T-cell (primary cell): ENCODE results near the gene DDRGK1. TPM values are rescaled to one million over a fixed set of nuclear protein-coding genes. Genes with fewer than 3 reads are reported as not detected.

ENCODE experiments used
- ATAC-seq, 4 experiments: fragments of 200-7000 bp in 3 of 4; fragments of 150-1000 bp in 1 of 4; cut with Tn5 transposase; replicated peaks in 1 of 4; 1 replicate in 3 of 4; 2 replicates in 1 of 4; pipeline ENCODE4 v1.10.0; 2021; ENCODE audit warnings: moderate library complexity in 3 of 4, mild to moderate bottlenecking in 2 of 4, moderate number of reproducible peaks in 1 of 4
- CTCF ChIA-PET, 2 donors: fragments of 300-600 bp; sonication (Branson Sonifier 250); formaldehyde crosslinking; loops; one replicate each; lab custom pipeline; 2022; ENCODE audit warnings: antibody characterized with exemption in 2 of 2; lab: Charles Lee
- POLR2A ChIA-PET, 2 donors: fragments of 300-600 bp; sonication (Branson Sonifier 250); formaldehyde crosslinking; loops; one replicate each; lab custom pipeline; 2022; ENCODE audit warnings: antibody characterized with exemption in 2 of 2; lab: Charles Lee
- DNase-seq, 35 experiments: peaks; one replicate each; pipeline versions ENCODE4 v3.0.0 to v3.0.0-alpha.2; 2013 to 2023
- H3K27ac ChIP-seq: one replicate; pipeline ENCODE4 v1.5.1; 2013; ENCODE audit warnings: low read length
- H3K27me3 ChIP-seq, 2 experiments: replicated peaks in 1 of 2; 1 replicate in 1 of 2; 2 replicates in 1 of 2; pipeline versions ENCODE4 v1.6.1 to v1.7.0; 2013; ENCODE audit warnings: low read length in 1 of 2, mixed read lengths in 1 of 2; ENCODE audit not compliant: control insufficient read depth in 2 of 2, insufficient read depth in 2 of 2; ENCODE audit errors: extremely low read depth in 1 of 2
- H3K36me3 ChIP-seq, 2 donors: 1 replicate in 1 of 2; 2 replicates in 1 of 2; pipeline versions ENCODE4 v1.6.1 to v1.7.0; 2013; ENCODE audit warnings: low read length in 1 of 2; ENCODE audit not compliant: control insufficient read depth in 2 of 2, insufficient read depth in 1 of 2; ENCODE audit errors: extremely low read depth in 1 of 2
- H3K4me1 ChIP-seq, 2 experiments: 1 replicate in 1 of 2; 2 replicates in 1 of 2; pipeline versions ENCODE4 v1.6.1 to v1.7.0; 2013; ENCODE audit warnings: low read length in 2 of 2, mixed read lengths in 1 of 2; ENCODE audit not compliant: insufficient read depth in 2 of 2, control insufficient read depth in 1 of 2; ENCODE audit errors: extremely low read depth in 1 of 2
- H3K4me3 ChIP-seq, 2 donors: 1 replicate in 1 of 2; 2 replicates in 1 of 2; pipeline versions ENCODE4 v1.5.1 to v1.7.0; 2013; ENCODE audit warnings: mild to moderate bottlenecking in 2 of 2, low read length in 1 of 2, moderate library complexity in 1 of 2; ENCODE audit not compliant: control insufficient read depth in 1 of 2; ENCODE audit errors: extremely low read depth in 1 of 2
- H3K9me3 ChIP-seq: 2 replicates; pipeline ENCODE4 v1.7.0; 2013
- H3K27ac Mint-ChIP-seq, 2 donors: one replicate each; pipeline ENCODE4 v1.8.0; 2020 to 2021; ENCODE audit warnings: mild to moderate bottlenecking in 2 of 2, mixed read lengths in 2 of 2
- H3K27me3 Mint-ChIP-seq, 2 donors: one replicate each; pipeline ENCODE4 v1.8.0; 2021 to 2022; ENCODE audit warnings: mixed read lengths in 2 of 2
- H3K36me3 Mint-ChIP-seq: one replicate; pipeline ENCODE4 v1.8.0; 2021; ENCODE audit warnings: mixed read lengths
- H3K4me1 Mint-ChIP-seq, 3 donors: one replicate each; pipeline ENCODE4 v1.8.0; 2020 to 2022; ENCODE audit warnings: mixed read lengths in 3 of 3, mild to moderate bottlenecking in 1 of 3
- H3K4me3 Mint-ChIP-seq, 3 donors: one replicate each; pipeline ENCODE4 v1.8.0; 2020 to 2022; ENCODE audit warnings: mild to moderate bottlenecking in 3 of 3, mixed read lengths in 3 of 3, moderate library complexity in 3 of 3
- H3K9me3 Mint-ChIP-seq, 3 donors: one replicate each; pipeline ENCODE4 v1.8.0; 2020 to 2022; ENCODE audit warnings: mixed read lengths in 3 of 3
- WGBS: methylation state at CpG from one replicate; pipeline ENCODE4 v1.1.5; 2013; ENCODE audit warnings: missing lambda C conversion rate; ENCODE audit not compliant: insufficient coverage; 5-methylcytosine and 5-hydroxymethylcytosine counted together
- total RNA-seq, 35 experiments: library from RNA in 6 of 35; stranded (reverse) in 6 of 35; fragments of 120-200 nt in 1 of 35; gene quantifications; one replicate each; pipeline versions ENCODE4 v1.2.1 to v1.2.4 and lab custom pipeline; 2013 to 2026

DDRGK1 gene
- total RNA-seq, 5 donors from 2014 or later (not counting 1 experiment from before 2014, with no cell fraction given), result 44.6 to 76.3 (median 68.2) TPM

DNA sequence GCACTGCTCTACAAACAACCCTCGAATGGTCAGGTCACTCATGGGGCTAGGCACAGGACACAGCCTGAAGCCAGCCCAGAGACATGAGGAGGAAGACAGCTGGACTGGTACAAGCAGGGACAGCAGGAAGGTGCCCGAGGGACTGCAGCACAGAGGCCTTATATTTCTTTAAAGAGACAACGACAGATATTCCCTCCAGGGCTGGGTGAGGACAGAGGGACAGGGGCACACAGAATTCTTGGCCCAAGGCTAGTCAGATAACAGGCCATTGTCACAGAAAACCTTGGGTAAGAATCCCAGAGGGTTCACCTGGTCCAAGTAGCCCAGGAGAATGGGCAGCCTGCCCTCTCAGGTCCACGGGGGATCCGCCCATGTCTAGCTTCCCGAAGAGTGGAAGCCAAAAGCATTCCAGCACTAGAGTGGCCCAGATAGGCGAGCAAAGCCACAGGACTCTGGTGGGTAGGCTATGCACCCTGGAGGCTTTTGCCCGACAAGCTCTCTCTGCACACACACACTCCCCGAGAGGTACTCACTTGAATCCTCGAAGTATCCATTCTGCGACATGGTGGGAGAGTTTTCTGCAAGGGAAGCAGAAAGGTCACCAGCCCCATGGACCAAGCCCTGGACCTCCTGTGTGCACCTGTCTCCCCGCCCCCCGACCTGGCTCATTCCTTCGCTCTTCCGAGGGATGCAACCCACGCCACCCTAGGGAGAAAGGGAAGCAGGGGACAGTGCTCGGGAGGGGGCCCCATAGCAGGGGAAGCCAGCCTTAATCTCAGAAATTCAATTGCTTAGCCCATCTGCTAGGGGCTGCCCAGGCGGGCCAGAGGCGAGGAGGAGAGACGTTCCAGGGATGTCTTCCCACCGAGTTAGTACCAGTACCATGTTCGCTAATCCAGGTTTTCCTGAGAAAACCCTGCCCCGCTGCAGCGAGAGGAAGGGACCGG, 32.8 kb upstream of the DDRGK1 start:
- DNase-seq, result no peak
- H3K27me3 ChIP-seq, result peaks cover 3 to 74% of the 10 kb centered on the region in 2 experiments
- POLR2A ChIA-PET, result interaction anchor here in 1 of 2 donors (0.5 kb wide), 1 partner anchor 1424 kb away, joined by 7 read pairs; no protein-coding TSS in a partner anchor

DNA sequence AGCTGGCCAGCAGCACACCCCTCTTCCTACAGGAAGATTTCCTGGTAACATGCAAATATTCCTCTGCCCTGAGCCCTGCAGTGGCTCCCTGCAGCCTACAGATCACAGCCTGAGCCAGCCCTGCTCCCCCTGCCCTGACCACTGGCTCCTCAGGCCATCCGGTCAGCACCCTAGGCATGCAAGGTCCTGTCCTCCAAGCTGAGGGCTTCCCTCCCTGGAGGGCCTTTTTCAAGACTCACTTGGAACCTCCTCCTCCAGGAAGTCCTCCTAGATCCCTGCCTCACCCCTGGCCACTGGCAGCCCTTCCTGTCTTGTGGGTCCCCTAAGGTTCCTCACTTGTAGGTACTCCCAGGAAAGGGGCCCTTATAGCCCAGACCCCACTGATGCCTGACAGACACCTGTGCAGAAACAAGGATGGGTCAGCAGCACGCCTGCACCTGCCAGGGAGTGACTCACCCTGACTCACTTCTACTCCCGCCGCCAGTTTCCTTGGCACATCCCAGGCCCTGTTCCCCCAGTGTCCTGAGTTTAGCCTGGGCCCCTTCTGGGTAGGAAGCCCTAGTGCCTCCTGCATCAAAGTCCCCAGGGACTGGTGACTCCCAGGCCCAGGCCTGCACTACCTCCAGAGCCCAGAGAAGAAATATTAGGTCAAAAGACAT, 31.3 kb upstream of the DDRGK1 start:
- Mint-ChIP-seq H3K27me3 (peaks cover 28 to 33% of the 10 kb centered on the region in 2 donors), H3K27ac (no peak overlapping the region), H3K9me3 (no peaks in the 10 kb centered on the region), H3K4me1 (peaks cover 7 to 12% (median 9%) of the 10 kb centered on the region in 3 donors), H3K36me3 (no peaks in the 10 kb centered on the region), H3K4me3 (peak overlapping the region in 2 of 3 donors; percentile 28 to 50)
- Histone ChIP-seq H3K27me3 (peaks cover 3 to 68% of the 10 kb centered on the region in 2 experiments), H3K36me3 (no peaks in the 10 kb centered on the region), H3K4me3 (no peak overlapping the region), H3K27ac (no peak overlapping the region), H3K9me3 (no peaks in the 10 kb centered on the region), H3K4me1 (peaks cover 0 to 25% of the 10 kb centered on the region in 2 experiments)
- ATAC-seq, result no peak
- WGBS, result 79% methylated on average over 4 of the region's 4 CpGs
- ChIA-PET POLR2A (no interaction called here), CTCF (no interaction called here)
- no peak for DNase-seq

More for the DNA sequence above, 32.8 kb upstream of the DDRGK1 start:
- 83% methylated on average over 16 of the region's 25 CpGs for WGBS
- Histone ChIP-seq H3K9me3 (no peaks in the 10 kb centered on the region), H3K4me3 (peak overlapping the region in 1 of 2 donors; percentile 73), H3K4me1 (peaks cover 0 to 25% of the 10 kb centered on the region in 2 experiments), H3K36me3 (no peaks in the 10 kb centered on the region), H3K27ac (no peak overlapping the region)
- Mint-ChIP-seq H3K4me3 (peak overlapping the region; percentile 70 to 81 (median 75)), H3K4me1 (peaks cover 7 to 13% (median 12%) of the 10 kb centered on the region in 3 donors), H3K27me3 (peaks cover 34 to 40% of the 10 kb centered on the region in 2 donors), H3K27ac (no peak overlapping the region), H3K36me3 (no peaks in the 10 kb centered on the region), H3K9me3 (no peaks in the 10 kb centered on the region)
- CTCF ChIA-PET, result no interaction called here
- no peak for ATAC-seq

DNA sequence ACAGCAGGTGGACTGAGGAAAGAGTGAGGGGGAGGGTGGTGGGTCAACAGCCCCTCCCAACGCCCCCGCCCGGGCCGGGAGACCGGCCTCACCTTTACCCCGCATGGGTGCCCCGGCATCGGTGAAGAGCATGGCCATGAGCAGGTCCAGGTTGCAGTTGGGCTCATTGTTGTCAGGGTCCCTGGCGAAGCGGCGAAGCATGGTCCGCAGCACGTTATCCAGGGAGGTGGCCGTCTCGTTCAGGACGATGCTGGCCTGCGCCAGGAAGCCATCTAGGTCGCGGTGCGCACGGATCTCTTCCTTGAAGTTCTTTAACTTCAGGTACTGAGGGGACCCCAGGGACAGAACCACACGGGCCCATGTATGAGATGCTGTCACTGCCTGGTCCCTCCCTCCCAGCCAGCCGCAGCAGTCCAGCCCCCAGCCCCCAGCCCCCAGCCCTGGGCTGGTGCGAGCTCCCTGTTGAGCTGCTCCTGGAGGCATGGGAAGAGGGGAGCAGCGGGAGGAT, 29.6 kb upstream of the DDRGK1 start:
- peaks cover 0 to 15% of the 10 kb centered on the region in 2 experiments for H3K4me1 ChIP-seq
- no peak for DNase-seq
- H3K27me3 Mint-ChIP-seq, result peaks cover 18 to 24% of the 10 kb centered on the region in 2 donors
- no peak overlapping the region for H3K27ac ChIP-seq
- no peak for ATAC-seq
- H3K36me3 Mint-ChIP-seq, result no peaks in the 10 kb centered on the region
- WGBS, result 94% methylated on average over 22 of the region's 25 CpGs
- H3K27ac Mint-ChIP-seq, result no peak overlapping the region
- H3K27me3 ChIP-seq, result peaks cover 3 to 52% of the 10 kb centered on the region in 2 experiments
- CTCF ChIA-PET, result no interaction called here
- no peaks in the 10 kb centered on the region for H3K36me3 ChIP-seq
- no peak overlapping the region for H3K4me3 ChIP-seq
- no peak overlapping the region for H3K4me3 Mint-ChIP-seq
- H3K9me3 ChIP-seq, result no peaks in the 10 kb centered on the region
- POLR2A ChIA-PET, result no interaction called here
- peaks cover 0 to 5% (median 0%) of the 10 kb centered on the region in 3 donors for H3K4me1 Mint-ChIP-seq
- no peaks in the 10 kb centered on the region for H3K9me3 Mint-ChIP-seq

DNA sequence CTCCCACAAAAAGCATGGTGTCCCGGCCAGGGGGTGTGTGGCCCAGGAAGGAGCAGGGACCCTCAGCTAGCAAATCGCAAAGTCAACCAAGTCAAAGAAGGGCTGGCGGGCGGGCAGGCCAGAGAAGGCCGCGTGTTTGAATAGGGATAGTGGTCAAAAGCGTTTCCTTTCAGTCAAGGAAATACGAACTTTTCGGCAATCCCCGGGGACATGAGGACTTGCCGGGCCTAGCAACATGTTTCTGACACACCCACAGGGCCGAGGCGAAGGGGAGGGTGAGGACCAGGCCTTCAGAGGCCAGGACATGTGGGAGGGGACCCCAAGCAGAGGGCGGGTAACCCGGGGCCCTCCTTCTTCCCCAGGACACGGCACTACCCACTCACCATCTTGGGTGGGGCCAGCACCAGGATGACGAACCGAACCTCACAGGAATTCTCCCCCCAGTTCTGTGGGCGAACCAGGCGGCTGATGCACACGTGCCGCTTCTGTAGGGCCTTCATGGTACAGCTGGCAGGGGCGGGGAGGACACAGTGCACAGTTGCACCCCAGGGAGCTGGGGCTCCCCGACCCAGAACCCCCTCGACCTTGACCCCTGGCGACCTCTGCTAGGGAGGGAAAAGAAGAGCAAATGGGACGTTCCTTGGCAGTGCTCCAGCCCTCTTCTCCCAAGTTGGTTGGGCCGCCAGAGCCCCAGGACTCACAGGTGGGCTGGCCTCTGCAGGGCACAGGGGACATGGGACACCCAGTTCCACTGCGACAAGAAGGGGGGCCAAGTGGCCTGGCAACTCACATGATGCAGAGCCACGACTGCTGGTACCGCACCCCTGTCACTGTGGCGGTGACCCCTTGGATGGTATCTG, 28.9 kb upstream of the DDRGK1 start:
- Mint-ChIP-seq H3K27me3 (peaks cover 18 to 24% of the 10 kb centered on the region in 2 donors), H3K4me1 (peaks cover 0 to 5% (median 0%) of the 10 kb centered on the region in 3 donors), H3K36me3 (no peaks in the 10 kb centered on the region), H3K9me3 (no peaks in the 10 kb centered on the region), H3K4me3 (no peak overlapping the region), H3K27ac (no peak overlapping the region)
- WGBS, result 82% methylated on average over 24 of the region's 32 CpGs
- ATAC-seq, result no peak
- ChIA-PET CTCF (no interaction called here), POLR2A (no interaction called here)
- DNase-seq, result no peak
- peaks cover 0 to 12% of the 10 kb centered on the region in 2 experiments for H3K4me1 ChIP-seq
- H3K9me3 ChIP-seq, result no peaks in the 10 kb centered on the region
- no peak overlapping the region for H3K27ac ChIP-seq
- H3K4me3 ChIP-seq, result no peak overlapping the region
- no peaks in the 10 kb centered on the region for H3K36me3 ChIP-seq
- H3K27me3 ChIP-seq, result peaks cover 3 to 48% of the 10 kb centered on the region in 2 experiments

DNA sequence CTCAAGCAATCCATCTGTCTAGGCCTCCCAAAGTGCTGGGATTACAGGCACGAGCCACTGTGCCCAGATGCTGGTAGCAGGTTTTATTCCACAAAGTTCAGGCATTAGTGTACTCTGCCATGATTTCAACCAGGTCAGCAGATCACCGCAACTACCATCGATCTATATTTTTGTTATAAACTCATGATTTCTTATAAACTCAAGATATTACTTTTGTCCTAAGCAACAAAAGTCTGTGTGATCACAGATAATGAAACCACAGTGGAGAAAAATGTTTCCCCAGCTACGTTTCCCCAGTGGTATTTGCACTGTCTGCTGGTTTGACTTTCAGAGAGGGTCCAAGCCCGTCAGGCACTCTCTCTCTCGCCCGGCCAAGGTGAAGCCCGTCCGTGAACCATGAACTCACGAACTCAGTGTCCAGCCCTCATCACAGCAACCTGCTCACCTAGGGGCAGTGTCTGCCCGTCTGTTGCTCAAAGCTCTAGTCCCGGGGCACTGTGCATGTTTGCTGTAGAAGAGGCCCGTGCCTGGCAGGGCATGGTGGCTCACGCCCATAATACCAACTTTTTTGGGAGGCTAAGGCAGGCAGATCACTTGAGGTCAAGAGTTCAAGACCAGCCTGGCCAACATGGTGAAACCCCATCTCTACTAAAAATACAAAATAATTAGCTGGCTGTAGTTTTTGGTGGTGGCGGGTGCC, 27.6 kb upstream of the DDRGK1 start:
- H3K27me3 ChIP-seq, result peaks cover 0 to 35% of the 10 kb centered on the region in 2 experiments
- H3K4me3 ChIP-seq, result no peak overlapping the region
- no peak overlapping the region for H3K27ac ChIP-seq
- H3K36me3 ChIP-seq, result no peaks in the 10 kb centered on the region
- ChIA-PET CTCF (interaction anchor here in 1 of 2 donors (0.5 kb wide), 1 partner anchor 12 kb away, joined by 9 read pairs; no protein-coding TSS in a partner anchor), POLR2A (no interaction called here)
- Mint-ChIP-seq H3K4me3 (no peak overlapping the region), H3K4me1 (peaks cover 0 to 2% (median 0%) of the 10 kb centered on the region in 3 donors), H3K9me3 (no peaks in the 10 kb centered on the region), H3K27ac (no peak overlapping the region), H3K36me3 (no peaks in the 10 kb centered on the region), H3K27me3 (peaks cover 14 to 17% of the 10 kb centered on the region in 2 donors)
- DNase-seq (no peak), ATAC-seq (no peak)
- H3K9me3 ChIP-seq, result no peaks in the 10 kb centered on the region
- WGBS, result 58% methylated on average over 3 of the region's 15 CpGs
- H3K4me1 ChIP-seq, result no peaks in the 10 kb centered on the region
